ENCODE results near the gene CD40LG.

The CD40LG gene

GRCh38 chrX:136650811-136651210 is 2.9 kb downstream of the CD40LG start:
- DNase-seq = no peak

- DNase-seq = no peak
Measured at GRCh38 chrX:136652822-136653723, 5.1 kb downstream of the CD40LG start.

DNA sequence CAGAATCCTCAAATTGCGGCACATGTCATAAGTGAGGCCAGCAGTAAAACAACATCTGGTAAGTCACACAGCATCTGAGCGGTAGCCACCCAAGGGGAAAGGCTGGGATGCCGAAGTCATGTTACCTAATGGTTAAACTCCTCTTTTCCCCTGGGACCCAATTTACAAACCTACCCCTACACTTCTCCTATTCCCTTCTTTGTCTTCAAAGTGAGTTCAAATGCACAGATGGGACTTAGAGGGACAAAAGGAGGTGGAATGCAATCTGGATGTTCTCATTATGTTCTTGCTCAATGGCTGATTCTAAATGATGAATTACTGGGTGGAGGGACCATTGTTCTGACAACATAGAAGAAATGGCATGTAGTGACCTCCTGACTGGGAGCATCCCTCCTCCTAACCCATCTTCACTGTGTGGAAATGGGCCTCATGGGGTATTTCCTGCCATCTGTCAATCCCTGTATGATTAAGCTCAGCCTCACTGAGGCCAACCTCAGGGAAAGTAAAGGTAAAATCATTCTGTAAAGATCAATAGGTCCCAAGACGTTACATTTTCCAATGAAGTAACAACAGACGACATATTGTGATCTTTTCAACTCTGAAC is 8.5 kb downstream of the CD40LG start:
- no peak for DNase-seq

GRCh38 chrX:136658151-136658550 is 10.2 kb downstream of the CD40LG start:
- DNase-seq = no peak

- no peak for DNase-seq
Measured at GRCh38 chrX:136659174-136659573, 11.2 kb downstream of the CD40LG start.

GRCh38 chrX:136660896-136661295 is 12.9 kb downstream of the CD40LG start:
- no peak for DNase-seq

GRCh38 chrX:136662104-136662503 is 14.1 kb downstream of the CD40LG start:
- DNase-seq = no peak

DNA sequence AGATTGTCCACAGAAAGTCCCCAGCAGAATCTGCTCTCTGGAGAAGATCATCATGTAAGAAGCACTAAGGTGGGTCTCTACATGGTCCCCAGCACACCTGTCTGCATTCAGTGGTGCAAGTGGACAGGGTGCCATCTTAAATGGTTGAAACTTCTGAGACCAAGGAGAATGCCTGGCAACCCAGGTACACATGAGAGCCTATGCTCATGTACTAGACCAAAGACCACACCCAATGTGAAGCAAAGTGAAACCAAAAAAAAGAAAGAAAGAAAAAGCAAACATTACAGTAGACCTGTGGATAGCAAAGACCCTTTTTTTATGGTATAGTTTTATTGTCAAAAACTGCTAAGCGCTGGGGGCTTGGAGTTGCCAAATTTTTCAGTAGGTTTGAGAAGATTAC is 15.0 kb downstream of the CD40LG start:
- DNase-seq = no peak

DNA sequence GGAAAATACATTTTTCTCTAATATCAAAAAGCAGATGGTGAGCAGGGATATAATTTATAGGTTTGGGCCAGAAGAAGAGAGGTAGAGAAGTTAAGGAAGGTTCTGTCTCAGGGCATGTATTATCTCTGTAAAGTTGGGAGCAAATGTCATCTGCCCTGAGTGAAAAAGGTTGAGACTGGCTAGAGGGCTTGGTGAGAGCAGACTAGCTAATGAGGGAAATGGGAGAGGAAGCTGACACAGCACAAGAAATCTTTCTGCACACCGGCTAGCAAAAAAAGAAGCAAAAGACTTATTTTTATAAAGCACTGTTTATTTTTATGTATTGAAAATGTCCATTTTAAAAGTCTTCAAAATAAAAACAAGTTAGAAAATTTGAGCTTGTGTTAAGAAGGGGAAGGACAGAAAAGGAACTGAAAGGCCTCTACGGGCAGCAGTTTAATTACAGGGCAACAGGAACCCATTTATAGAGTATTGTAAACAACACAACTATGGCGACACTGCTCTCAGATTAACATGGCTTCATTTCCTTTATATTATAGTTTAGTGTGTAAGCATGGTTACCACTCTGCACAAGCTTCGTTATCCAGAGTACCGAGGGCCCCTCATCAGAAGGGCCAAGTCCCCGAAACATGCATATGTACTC is 17.4 kb downstream of the CD40LG start:
- DNase-seq = no peak

DNA sequence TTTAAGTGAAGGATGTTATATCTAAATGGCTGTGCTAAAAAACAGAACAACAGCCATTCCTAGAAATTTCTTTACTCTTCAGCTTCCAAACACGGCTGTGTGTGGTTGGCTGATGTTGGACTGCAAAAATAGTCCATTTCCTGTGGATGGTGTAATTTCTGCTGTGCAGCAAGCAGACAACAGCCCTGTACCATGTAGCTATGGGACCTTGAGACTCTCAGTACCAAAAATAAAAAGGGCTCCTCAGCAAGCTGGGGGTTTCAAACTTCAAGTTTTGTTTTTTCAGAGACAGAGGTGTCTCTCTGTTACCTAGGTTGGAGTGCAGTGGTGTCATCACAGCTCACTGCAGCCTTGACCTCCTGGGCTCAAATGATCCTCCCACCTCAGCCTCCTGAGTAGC is 18.1 kb downstream of the CD40LG start:
- DNase-seq = peak in 1 of 51 donors; percentile 1

GRCh38 chrX:136667446-136668168 is 19.6 kb downstream of the CD40LG start:
- no peak for DNase-seq

- DNase-seq = no peak
Measured at GRCh38 chrX:136671006-136671610, 23.1 kb downstream of the CD40LG start.

- no peak for DNase-seq
Measured at GRCh38 chrX:136674270-136674985, 26.5 kb downstream of the CD40LG start.

DNA sequence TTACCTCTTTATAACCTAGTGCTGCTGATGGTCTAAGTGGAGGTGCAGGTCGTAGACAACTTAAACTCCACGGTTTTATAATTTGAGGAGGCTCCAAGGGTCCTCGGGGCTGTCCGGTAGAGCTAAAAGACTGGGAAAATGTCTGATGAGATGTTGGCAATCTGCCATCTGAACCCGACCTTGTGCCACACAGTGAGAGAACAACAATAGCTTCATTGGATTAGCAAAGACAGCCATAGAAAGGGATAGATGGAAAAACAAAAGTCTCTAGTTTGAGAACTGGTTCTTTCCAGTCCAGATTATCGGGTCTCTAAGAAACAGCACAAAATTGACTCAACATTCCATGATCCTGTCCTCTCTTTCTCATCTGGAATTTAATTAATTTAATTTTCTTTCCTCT is 31.6 kb downstream of the CD40LG start:
- peak in 3 of 51 donors; percentile 0 to 1 (median 1) for DNase-seq

DNA sequence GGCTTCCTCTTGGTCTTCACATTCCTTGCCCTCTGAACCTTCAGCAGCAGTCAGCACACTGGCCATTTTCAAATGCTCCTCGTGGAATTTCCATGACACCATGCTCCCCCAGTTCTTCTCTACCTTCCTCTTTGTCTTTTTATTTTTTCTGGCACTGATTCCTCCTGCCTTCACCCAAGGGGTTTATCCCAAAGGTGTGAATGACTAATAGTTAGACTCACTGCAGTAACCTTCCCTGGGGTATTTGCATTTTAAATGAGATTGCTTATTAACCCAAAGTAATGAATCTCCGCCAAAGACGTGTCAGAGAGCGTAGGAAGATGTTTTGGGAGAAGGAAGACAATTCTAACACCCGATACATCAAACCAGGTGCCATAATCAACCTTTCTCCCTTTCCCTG is 36.2 kb downstream of the CD40LG start:
- no peak for DNase-seq

DNA sequence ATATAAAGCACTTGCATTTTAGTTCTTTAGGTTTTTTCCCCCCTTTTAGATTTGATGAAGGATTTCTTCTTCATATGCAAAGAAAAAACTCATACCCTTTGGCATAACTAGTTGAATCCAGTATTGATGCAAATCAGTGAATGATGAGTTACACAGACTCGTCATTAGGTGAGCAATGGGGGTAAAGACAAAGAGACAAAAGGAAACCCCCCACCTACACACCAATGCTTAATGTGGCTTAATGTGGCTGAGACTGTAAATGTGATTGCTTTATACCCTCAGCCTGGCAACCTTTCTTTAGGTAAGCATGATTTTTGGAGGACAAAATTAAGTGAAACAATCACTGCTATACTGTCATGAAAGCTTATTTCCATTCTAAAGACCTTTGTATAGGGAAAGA is 39.5 kb downstream of the CD40LG start:
- no peak for DNase-seq

DNA sequence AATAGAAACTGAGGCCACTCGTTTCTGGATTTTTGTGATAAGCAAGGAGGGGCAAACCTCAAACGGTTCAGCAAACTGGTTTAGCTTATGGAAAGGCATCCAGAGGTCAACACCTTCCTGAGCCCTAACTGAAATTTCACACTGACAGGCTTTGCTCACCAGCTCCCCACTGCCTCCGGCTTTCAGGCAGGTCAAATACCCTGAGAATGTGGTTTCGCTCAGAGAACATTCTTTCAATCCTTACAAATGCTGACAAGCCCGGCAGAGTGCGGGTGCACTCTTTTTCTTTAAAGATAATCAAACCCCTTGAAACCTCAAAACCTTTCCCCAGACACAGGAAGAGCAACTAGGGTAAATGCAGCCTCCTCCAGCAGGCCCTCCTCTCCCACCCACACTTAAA is 41.5 kb downstream of the CD40LG start:
- no peak for DNase-seq

DNA sequence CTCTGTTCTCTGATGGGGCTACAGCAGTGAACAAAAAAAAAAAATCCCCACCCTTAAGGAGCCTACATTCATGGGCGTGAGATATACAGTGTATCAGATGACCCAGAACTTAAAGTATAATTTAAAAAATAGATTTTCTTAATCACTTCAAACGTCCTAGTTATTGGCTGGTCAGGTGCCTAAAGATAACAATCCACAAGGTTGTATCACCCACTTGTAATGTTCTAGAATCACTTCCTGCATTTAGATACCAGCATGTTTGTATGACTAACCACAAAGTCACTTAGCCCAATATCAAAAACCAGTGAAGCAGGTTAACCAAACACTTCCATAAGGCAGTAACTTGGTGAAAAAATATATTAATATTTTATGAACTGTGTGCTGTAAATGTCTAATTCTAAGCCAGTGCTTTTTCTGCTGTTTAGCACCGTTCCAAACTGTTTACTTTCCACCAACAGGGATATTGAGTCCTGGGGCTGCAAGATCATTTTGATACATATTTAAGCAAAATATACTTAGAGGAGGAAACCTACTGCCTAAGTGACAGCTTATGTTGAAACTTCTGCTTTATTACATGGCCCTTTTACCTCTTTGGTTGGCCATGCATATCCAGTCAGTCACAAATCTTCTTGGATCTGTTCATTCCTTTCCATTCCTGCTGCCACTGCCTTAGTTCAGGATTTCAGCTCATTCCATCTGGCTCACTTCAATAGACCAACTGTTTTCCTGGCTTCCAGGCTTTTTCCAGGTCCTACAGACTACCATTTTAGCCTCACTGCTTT is 43.3 kb downstream of the CD40LG start:
- no peak for DNase-seq

- DNase-seq = no peak
Measured at GRCh38 chrX:136692271-136692670, 44.3 kb downstream of the CD40LG start.

Measured in hypothalamus (tissue), 51 donors.